HAP-1 (cell line): ENCODE results near the gene NDST1.

Experiments used
- DNase-seq, 2 experiments: peaks; one replicate each; pipeline ENCODE4 v3.0.0-alpha.2; 2016 to 2020; ENCODE audit warnings: low spot score in 2 of 2
- H3K27me3 ChIP-seq: fragments of 250-450 bp; sonication (Bioruptor Pico); 2 replicates; pipeline ENCODE4 v1.5.1; 2020; ENCODE audit warnings: low read depth, mild to moderate bottlenecking, moderate library complexity
- H3K36me3 ChIP-seq: fragments of 250-450 bp; sonication (Bioruptor Pico); replicated peaks from 2 replicates; pipeline ENCODE4 v1.5.1; 2020; ENCODE audit warnings: mild to moderate bottlenecking
- H3K4me1 ChIP-seq: fragments of 250-450 bp; sonication (Bioruptor Pico); 2 replicates; pipeline ENCODE4 v1.5.1; 2020; ENCODE audit warnings: mild to moderate bottlenecking
- H3K4me3 ChIP-seq: fragments of 250-450 bp; sonication (Bioruptor Pico); 2 replicates; pipeline ENCODE4 v1.5.1; 2020; ENCODE audit warnings: mild to moderate bottlenecking, moderate library complexity
- H3K9me3 ChIP-seq: fragments of 250-450 bp; sonication (Bioruptor Pico); 2 replicates; pipeline ENCODE4 v1.5.1; 2020; ENCODE audit warnings: mild to moderate bottlenecking, moderate library complexity
- in situ Hi-C: fragments of 300-500 bp; cut with MboI; formaldehyde crosslinking; loops from 3 replicates; pipeline ENCODE4 v1.14.3; 2020; ENCODE audit warnings: low sequenced_read_pairs, inconsistent platforms, mixed read lengths

NDST1 gene

DNA sequence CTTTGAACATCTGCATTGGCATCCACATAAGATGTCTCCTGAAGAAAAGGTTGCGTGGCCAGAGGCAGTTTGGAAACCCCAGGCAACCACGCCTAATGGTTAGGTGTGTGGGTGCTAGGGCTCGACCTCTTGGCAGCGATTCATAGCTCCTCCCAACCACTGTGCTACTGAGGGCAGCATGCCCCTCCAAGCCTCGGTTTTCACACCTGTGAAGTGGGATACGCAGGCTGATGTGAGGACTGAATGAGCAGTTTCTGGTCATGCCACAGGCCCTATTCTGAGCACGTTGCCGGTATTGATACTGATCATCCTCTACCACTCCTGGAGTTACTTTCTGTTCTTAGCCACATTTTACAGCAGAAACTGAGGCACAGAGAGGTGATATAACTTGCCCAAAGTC, 19.1 kb downstream of the NDST1 start:
- H3K9me3 ChIP-seq = no peaks in the 10 kb centered on the region
- H3K4me3 ChIP-seq = no peak overlapping the region
- H3K27me3 ChIP-seq = no peaks in the 10 kb centered on the region
- in situ Hi-C loops = no loop called here
- peaks cover 49% of the 10 kb centered on the region for H3K4me1 ChIP-seq
- DNase-seq = no peak
- H3K36me3 ChIP-seq = peaks cover 8% of the 10 kb centered on the region

- Histone ChIP-seq H3K4me3 (no peak overlapping the region), H3K36me3 (peaks cover 9% of the 10 kb centered on the region), H3K9me3 (no peaks in the 10 kb centered on the region), H3K27me3 (no peaks in the 10 kb centered on the region), H3K4me1 (peaks cover 42% of the 10 kb centered on the region)
- in situ Hi-C loops = no loop called here
- DNase-seq = no peak
These were observed 19.9 kb downstream of the NDST1 start for GRCh38 chr5:150527808-150528207.

DNA sequence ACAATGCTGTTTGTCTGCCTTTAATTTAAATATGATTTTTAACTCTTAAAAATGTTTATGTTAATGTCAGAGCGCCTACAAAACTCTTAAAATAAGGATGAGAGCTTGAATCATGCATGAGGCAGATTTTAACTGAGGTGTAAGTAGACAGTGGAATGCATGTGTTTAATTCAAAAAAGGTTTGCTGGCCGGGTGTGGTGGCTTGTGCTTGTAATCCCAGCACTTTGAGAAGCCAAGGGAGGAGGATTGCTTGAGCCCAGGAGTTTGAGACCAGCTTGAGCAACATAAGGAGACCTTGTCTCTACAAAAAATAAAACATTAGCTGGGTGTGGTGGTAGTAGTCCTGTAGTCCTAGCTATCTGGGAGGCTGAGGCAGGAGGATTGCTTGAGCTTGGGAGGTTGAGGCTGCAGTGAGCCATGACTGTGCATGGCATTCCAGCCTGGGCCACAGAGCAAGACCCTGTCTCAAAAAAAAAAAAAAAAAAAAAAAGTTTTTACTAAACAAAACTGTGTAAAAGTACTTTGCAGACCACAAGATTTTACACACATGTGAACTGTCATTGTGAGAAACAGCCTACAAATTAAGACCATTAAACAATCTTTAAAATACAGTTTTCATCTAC, 21.1 kb downstream of the NDST1 start:
- Histone ChIP-seq H3K36me3 (peaks cover 13% of the 10 kb centered on the region), H3K4me1 (peaks cover 34% of the 10 kb centered on the region), H3K27me3 (no peaks in the 10 kb centered on the region), H3K4me3 (no peak overlapping the region), H3K9me3 (no peaks in the 10 kb centered on the region)
- DNase-seq = no peak
- in situ Hi-C loops = no loop called here

- Histone ChIP-seq H3K27me3 (no peaks in the 10 kb centered on the region), H3K36me3 (peaks cover 19% of the 10 kb centered on the region), H3K9me3 (no peaks in the 10 kb centered on the region), H3K4me3 (no peak overlapping the region), H3K4me1 (peaks cover 34% of the 10 kb centered on the region)
- peak; percentile 62 to 93 for DNase-seq
- in situ Hi-C loops = no loop called here
These were observed 21.6 kb downstream of the NDST1 start for GRCh38 chr5:150529555-150529954.

- Histone ChIP-seq H3K4me1 (peaks cover 32% of the 10 kb centered on the region), H3K36me3 (peaks cover 27% of the 10 kb centered on the region), H3K9me3 (no peaks in the 10 kb centered on the region), H3K4me3 (no peak overlapping the region), H3K27me3 (no peaks in the 10 kb centered on the region)
- in situ Hi-C loops = no loop called here
- peak in 1 of 2 experiments; percentile 33 for DNase-seq
These were observed 22.5 kb downstream of the NDST1 start for GRCh38 chr5:150530423-150530822.

DNA sequence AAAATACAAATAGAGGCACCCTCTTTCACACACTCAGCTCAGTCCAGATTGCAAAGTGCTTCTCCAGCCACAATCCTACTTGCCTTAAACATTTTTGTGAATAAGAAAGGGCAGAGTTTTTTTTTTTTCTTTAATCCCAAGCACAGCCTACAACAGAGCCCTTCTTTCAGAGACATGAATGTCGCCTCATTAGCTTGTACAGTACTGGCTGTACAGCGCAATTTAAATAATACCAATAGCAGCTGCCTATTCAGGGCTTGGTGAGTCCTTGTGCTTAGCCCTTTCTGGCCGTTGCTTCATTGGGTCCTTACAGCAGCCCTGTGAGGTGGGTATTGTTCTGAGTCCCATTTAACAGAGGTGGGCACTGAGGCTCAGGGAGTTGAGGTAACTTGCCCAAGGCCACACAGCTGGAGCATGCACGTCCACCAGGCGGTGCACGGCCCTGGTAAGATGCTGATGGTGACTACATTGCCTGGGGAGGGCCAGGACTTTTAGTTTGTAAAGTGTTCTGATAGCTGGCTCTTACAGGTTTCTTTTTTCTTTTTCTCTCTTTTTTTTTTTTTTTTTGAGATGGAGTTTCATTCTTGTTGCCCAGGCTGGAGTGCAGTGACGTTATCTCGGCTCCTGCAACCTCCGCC, 23.1 kb downstream of the NDST1 start:
- peaks cover 34% of the 10 kb centered on the region for H3K36me3 ChIP-seq
- peaks cover 26% of the 10 kb centered on the region for H3K4me1 ChIP-seq
- H3K9me3 ChIP-seq = no peaks in the 10 kb centered on the region
- no peaks in the 10 kb centered on the region for H3K27me3 ChIP-seq
- H3K4me3 ChIP-seq = no peak overlapping the region
- in situ Hi-C loops = no loop called here
- DNase-seq = peak; percentile 75 to 86

- Histone ChIP-seq H3K4me3 (no peak overlapping the region), H3K27me3 (no peaks in the 10 kb centered on the region), H3K4me1 (peaks cover 23% of the 10 kb centered on the region), H3K9me3 (no peaks in the 10 kb centered on the region), H3K36me3 (peaks cover 37% of the 10 kb centered on the region)
- DNase-seq = no peak
- in situ Hi-C loops = no loop called here
These were observed 23.8 kb downstream of the NDST1 start for GRCh38 chr5:150531686-150532085.

GRCh38 chr5:150532151-150532550, 24.2 kb downstream of the NDST1 start:
- no peak for DNase-seq
- Histone ChIP-seq H3K36me3 (peaks cover 42% of the 10 kb centered on the region), H3K27me3 (no peaks in the 10 kb centered on the region), H3K4me1 (peaks cover 23% of the 10 kb centered on the region), H3K9me3 (no peaks in the 10 kb centered on the region), H3K4me3 (no peak overlapping the region)
- in situ Hi-C loops = no loop called here

- Histone ChIP-seq H3K4me1 (peaks cover 23% of the 10 kb centered on the region), H3K36me3 (peaks cover 44% of the 10 kb centered on the region), H3K9me3 (no peaks in the 10 kb centered on the region), H3K4me3 (no peak overlapping the region), H3K27me3 (no peaks in the 10 kb centered on the region)
- in situ Hi-C loops = no loop called here
- DNase-seq = no peak
These were observed 25.1 kb downstream of the NDST1 start for GRCh38 chr5:150532996-150533395.

- in situ Hi-C loops = no loop called here
- H3K4me3 ChIP-seq = no peak overlapping the region
- no peaks in the 10 kb centered on the region for H3K27me3 ChIP-seq
- no peak for DNase-seq
- peaks cover 13% of the 10 kb centered on the region for H3K4me1 ChIP-seq
- H3K9me3 ChIP-seq = no peaks in the 10 kb centered on the region
- H3K36me3 ChIP-seq = peaks cover 50% of the 10 kb centered on the region
These were observed 26.9 kb downstream of the NDST1 start for GRCh38 chr5:150534811-150535210.

GRCh38 chr5:150535611-150536010, 27.7 kb downstream of the NDST1 start:
- Histone ChIP-seq H3K9me3 (no peaks in the 10 kb centered on the region), H3K4me1 (peaks cover 5% of the 10 kb centered on the region), H3K4me3 (no peak overlapping the region), H3K36me3 (peaks cover 58% of the 10 kb centered on the region), H3K27me3 (no peaks in the 10 kb centered on the region)
- in situ Hi-C loops = no loop called here
- no peak for DNase-seq

DNA sequence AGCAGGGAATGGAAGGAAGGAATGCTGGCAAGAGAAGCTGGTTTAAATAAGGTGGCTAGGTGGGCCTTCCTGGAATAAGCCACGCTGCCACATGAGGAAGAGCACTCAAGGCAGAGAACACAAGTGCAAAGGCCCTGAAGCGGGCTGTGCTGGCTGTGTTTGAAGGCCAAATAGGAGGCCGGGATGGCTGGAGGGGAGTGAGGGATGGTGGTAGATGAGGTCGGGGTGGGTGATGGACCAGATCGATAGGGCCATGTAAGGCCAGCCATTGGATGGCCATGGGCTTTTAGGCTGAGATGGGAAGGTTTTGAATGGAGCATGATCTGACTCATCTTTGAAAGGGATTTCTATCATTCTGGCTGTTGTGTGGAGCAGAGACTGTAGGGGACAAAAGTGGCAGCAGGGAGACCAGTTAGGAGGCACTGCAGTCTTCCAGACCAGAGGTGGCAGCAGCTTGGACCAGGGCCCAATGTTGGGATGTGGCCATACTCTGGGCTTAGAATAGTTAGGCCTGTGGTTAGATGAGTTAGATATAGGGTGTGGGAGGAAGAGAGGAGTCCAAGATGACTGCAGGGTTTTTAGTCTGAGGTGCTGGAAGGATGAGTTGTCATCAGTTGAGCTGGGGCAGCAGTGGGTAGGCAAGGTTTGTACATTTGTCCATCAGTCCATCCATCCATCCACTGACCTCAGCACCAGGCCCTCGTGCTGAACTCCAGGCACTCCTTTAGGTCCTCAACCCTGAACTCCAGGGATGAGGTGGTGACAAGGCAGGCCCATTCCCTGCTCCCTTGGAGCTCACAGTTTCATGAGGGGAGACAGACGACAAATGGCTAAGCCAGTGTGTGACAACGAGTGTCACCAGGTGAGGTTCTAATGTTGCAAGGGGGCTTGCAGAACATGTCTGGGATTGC, 30.3 kb downstream of the NDST1 start:
- Histone ChIP-seq H3K27me3 (no peaks in the 10 kb centered on the region), H3K36me3 (peaks cover 61% of the 10 kb centered on the region), H3K4me3 (no peak overlapping the region), H3K9me3 (no peaks in the 10 kb centered on the region), H3K4me1 (no peaks in the 10 kb centered on the region)
- in situ Hi-C loops = no loop called here
- no peak for DNase-seq

- Histone ChIP-seq H3K27me3 (no peaks in the 10 kb centered on the region), H3K4me3 (no peak overlapping the region), H3K9me3 (no peaks in the 10 kb centered on the region), H3K36me3 (peaks cover 64% of the 10 kb centered on the region), H3K4me1 (no peaks in the 10 kb centered on the region)
- DNase-seq = no peak
- in situ Hi-C loops = no loop called here
These were observed 31.3 kb downstream of the NDST1 start for GRCh38 chr5:150539206-150539605.

DNA sequence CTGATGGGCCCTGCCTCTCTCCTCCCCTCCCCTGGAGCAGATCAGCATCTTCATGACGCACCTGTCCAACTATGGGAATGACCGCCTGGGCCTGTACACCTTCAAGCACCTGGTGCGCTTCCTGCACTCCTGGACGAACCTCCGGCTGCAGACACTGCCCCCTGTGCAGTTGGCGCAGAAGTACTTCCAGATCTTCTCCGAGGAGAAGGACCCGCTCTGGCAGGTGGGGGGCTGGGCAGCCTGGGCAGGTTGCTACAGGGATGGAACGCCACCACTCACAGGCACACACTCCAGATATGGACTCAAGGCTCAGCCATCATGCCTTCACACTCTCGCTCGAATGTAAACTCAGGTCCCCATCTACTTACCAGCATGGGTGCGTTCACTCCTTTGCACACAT, 32.1 kb downstream of the NDST1 start:
- Histone ChIP-seq H3K4me3 (no peak overlapping the region), H3K4me1 (no peaks in the 10 kb centered on the region), H3K27me3 (no peaks in the 10 kb centered on the region), H3K9me3 (no peaks in the 10 kb centered on the region), H3K36me3 (peaks cover 59% of the 10 kb centered on the region)
- in situ Hi-C loops = no loop called here
- no peak for DNase-seq
